WTC11 (cell line): ENCODE data around the gene PLEK. TPM values are rescaled to one million over a fixed set of nuclear protein-coding genes. Genes with fewer than 3 reads are reported as not detected.

Source experiments
- ATAC-seq: fragments of 200-7000 bp; cut with Tn5 transposase; 2 replicates; pipeline ENCODE4 v1.10.0; 2021; ENCODE audit warnings: mild to moderate bottlenecking, moderate library complexity
- CTCF ChIA-PET: fragments of 300-600 bp; sonication (Branson Sonifier 250); formaldehyde crosslinking; loops from one replicate; lab custom pipeline; 2021; ENCODE audit warnings: antibody characterized with exemption; lab: Charles Lee
- POLR2A ChIA-PET: fragments of 350-600 bp; sonication (Branson Sonifier 250); formaldehyde crosslinking; loops from one replicate; lab custom pipeline; 2021; ENCODE audit warnings: antibody characterized with exemption; lab: Charles Lee
- DNase-seq: peaks from one replicate; pipeline ENCODE4 v3.0.0; 2021; ENCODE audit warnings: low spot score
- H3K27ac Mint-ChIP-seq: 2 replicates; pipeline ENCODE4 v1.8.0; 2021; ENCODE audit warnings: mixed read lengths
- H3K27me3 Mint-ChIP-seq: 2 replicates; pipeline ENCODE4 v1.8.0; 2021; ENCODE audit warnings: low read depth, mild to moderate bottlenecking, moderate library complexity, mixed read lengths
- H3K36me3 Mint-ChIP-seq: 2 replicates; pipeline ENCODE4 v1.8.0; 2021; ENCODE audit warnings: mixed read lengths
- H3K4me1 Mint-ChIP-seq: 2 replicates; pipeline ENCODE4 v1.8.0; 2022; ENCODE audit warnings: mixed read lengths
- H3K4me3 Mint-ChIP-seq: 2 replicates; pipeline ENCODE4 v1.8.0; 2021; ENCODE audit warnings: mild to moderate bottlenecking, moderate library complexity, mixed read lengths
- H3K9me3 Mint-ChIP-seq: 2 replicates; pipeline ENCODE4 v1.8.0; 2021; ENCODE audit warnings: mixed read lengths
- ELF4 ChIP-seq: sonication (generic); formaldehyde crosslinking; IDR thresholded peaks from 2 replicates; pipeline ENCODE4 v1.8.1; 2022; ENCODE audit warnings: low read depth, mild to moderate bottlenecking, moderate library complexity, missing genetic modification reagents
- FOXK1 ChIP-seq: sonication (generic); formaldehyde crosslinking; IDR thresholded peaks from 2 replicates; pipeline ENCODE4 v1.8.0; 2022; ENCODE audit warnings: mild to moderate bottlenecking, moderate library complexity, missing genetic modification reagents
- FOXP1 ChIP-seq: sonication (generic); formaldehyde crosslinking; IDR thresholded peaks from 2 replicates; pipeline ENCODE4 v1.8.0; 2022; ENCODE audit warnings: missing genetic modification reagents, mild to moderate bottlenecking, moderate library complexity, borderline replicate concordance
- GTF2I ChIP-seq: fragments of 250-450 bp; sonication (Bioruptor Pico); conservative IDR thresholded peaks from 2 replicates; pipeline ENCODE4 v1.4.0; 2021; ENCODE audit warnings: mild to moderate bottlenecking
- MXD4 ChIP-seq: fragments of 250-450 bp; sonication (Bioruptor Pico); IDR thresholded peaks from 2 replicates; pipeline ENCODE4 v1.8.0; 2021; ENCODE audit warnings: mild to moderate bottlenecking, moderate library complexity, borderline replicate concordance
- NFATC4 ChIP-seq: fragments of 250-450 bp; sonication (Bioruptor Pico); IDR thresholded peaks from 2 replicates; pipeline ENCODE4 v1.9.0; 2021; ENCODE audit warnings: mild to moderate bottlenecking
- NFYB ChIP-seq: sonication (generic); formaldehyde crosslinking; conservative IDR thresholded peaks from 2 replicates; pipeline ENCODE4 v1.8.0; 2022; ENCODE audit warnings: low read depth, missing genetic modification reagents
- NR1H2 ChIP-seq: sonication (generic); formaldehyde crosslinking; IDR thresholded peaks from 2 replicates; pipeline ENCODE4 v1.9.0; 2021; ENCODE audit warnings: mild to moderate bottlenecking, moderate library complexity, missing genetic modification reagents
- TEAD1 ChIP-seq: sonication (generic); formaldehyde crosslinking; IDR thresholded peaks from 2 replicates; pipeline ENCODE4 v1.8.0; 2022; ENCODE audit warnings: mild to moderate bottlenecking, missing genetic modification reagents
- TEAD4 ChIP-seq: sonication (generic); formaldehyde crosslinking; IDR thresholded peaks from 2 replicates; pipeline ENCODE4 v1.8.0; 2022; ENCODE audit warnings: mild to moderate bottlenecking, missing genetic modification reagents
- ZNF138 ChIP-seq: sonication (generic); formaldehyde crosslinking; conservative IDR thresholded peaks from 2 replicates; pipeline ENCODE4 v1.8.1; 2022; ENCODE audit warnings: mild to moderate bottlenecking, moderate library complexity, missing genetic modification reagents
- ZNF396 ChIP-seq: fragments of 250-450 bp; sonication (Bioruptor Pico); IDR thresholded peaks from 2 replicates; pipeline ENCODE4 v1.8.0; 2021; ENCODE audit warnings: mild to moderate bottlenecking, moderate library complexity, borderline replicate concordance
- ZNF671 ChIP-seq: fragments of 250-450 bp; sonication (Bioruptor Pico); IDR thresholded peaks from 2 replicates; pipeline ENCODE4 v1.8.0; 2021; ENCODE audit warnings: mild to moderate bottlenecking
- total RNA-seq: library from RNA; stranded (reverse); gene quantifications from 3 replicates; pipeline ENCODE4 v1.2.3, GENCODE V29; 2021
- TF ChIP-seq, protein P1 (sequence below): sonication (generic); formaldehyde crosslinking; IDR thresholded peaks from 2 replicates; pipeline ENCODE4 v1.8.1; 2022; ENCODE audit warnings: mild to moderate bottlenecking, moderate library complexity, missing genetic modification reagents
- TF ChIP-seq, protein P2 (sequence below): fragments of 250-450 bp; sonication (Bioruptor Pico); IDR thresholded peaks from 2 replicates; pipeline ENCODE4 v1.9.0; 2021; ENCODE audit warnings: mild to moderate bottlenecking
- TF ChIP-seq, protein P3 (sequence below): fragments of 250-450 bp; sonication (Bioruptor Pico); IDR thresholded peaks from 2 replicates; pipeline ENCODE4 v1.8.0; 2021; ENCODE audit warnings: mild to moderate bottlenecking
- TF ChIP-seq, protein P4 (sequence below): sonication (generic); formaldehyde crosslinking; IDR thresholded peaks from 2 replicates; pipeline ENCODE4 v1.8.1; 2022; ENCODE audit warnings: mild to moderate bottlenecking, missing genetic modification reagents, moderate library complexity, borderline replicate concordance
- TF ChIP-seq, protein P5 (sequence below): sonication (generic); formaldehyde crosslinking; IDR thresholded peaks from 2 replicates; pipeline ENCODE4 v1.8.0; 2022; ENCODE audit warnings: mild to moderate bottlenecking, missing genetic modification reagents
- TF ChIP-seq, protein P6 (sequence below): sonication (generic); formaldehyde crosslinking; IDR thresholded peaks from 2 replicates; pipeline ENCODE4 v1.8.0; 2022; ENCODE audit warnings: mild to moderate bottlenecking, missing genetic modification reagents
- TF ChIP-seq, protein P7 (sequence below): sonication (generic); formaldehyde crosslinking; IDR thresholded peaks from 2 replicates; pipeline ENCODE4 v1.8.1; 2023; ENCODE audit warnings: mild to moderate bottlenecking, missing genetic modification reagents
- TF ChIP-seq, protein P8 (sequence below): fragments of 250-450 bp; sonication (Bioruptor Pico); IDR thresholded peaks from 2 replicates; pipeline ENCODE4 v1.9.0; 2021; ENCODE audit warnings: moderate library complexity, mild to moderate bottlenecking, inconsistent platforms, borderline replicate concordance
- TF ChIP-seq, protein P9 (sequence below): sonication (generic); formaldehyde crosslinking; IDR thresholded peaks from 2 replicates; pipeline ENCODE4 v1.8.0; 2023; ENCODE audit warnings: missing genetic modification reagents

PLEK gene
- total RNA-seq, 1 experiment from 2014 or later, result 0.26 TPM

DNA sequence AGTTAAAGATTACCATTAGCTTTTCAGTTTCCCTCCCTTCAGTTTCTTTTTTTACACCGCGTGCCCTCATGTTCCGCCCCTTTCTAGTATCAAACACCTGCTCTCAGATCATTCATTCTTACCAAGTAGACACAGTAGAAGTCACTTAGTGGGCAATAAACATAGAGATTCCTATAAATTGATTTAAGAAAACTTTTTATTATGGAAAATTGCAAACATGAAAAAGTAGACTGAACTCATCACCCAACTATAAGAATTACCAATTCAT is 24.1 kb upstream of the PLEK start:
- H3K27ac Mint-ChIP-seq, result no peak overlapping the region
- CTCF ChIA-PET, result interaction anchor here (0.6 to 1.8 kb wide), 2 partner anchors 101 to 674 kb away, joined by 3 to 5 read pairs; no protein-coding TSS in a partner anchor
- DNase-seq, result no peak
- TF ChIP-seq, protein P1, sequence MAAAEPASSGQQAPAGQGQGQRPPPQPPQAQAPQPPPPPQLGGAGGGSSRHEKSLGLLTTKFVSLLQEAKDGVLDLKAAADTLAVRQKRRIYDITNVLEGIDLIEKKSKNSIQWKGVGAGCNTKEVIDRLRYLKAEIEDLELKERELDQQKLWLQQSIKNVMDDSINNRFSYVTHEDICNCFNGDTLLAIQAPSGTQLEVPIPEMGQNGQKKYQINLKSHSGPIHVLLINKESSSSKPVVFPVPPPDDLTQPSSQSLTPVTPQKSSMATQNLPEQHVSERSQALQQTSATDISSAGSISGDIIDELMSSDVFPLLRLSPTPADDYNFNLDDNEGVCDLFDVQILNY, result no peak
- TF ChIP-seq, protein P2, sequence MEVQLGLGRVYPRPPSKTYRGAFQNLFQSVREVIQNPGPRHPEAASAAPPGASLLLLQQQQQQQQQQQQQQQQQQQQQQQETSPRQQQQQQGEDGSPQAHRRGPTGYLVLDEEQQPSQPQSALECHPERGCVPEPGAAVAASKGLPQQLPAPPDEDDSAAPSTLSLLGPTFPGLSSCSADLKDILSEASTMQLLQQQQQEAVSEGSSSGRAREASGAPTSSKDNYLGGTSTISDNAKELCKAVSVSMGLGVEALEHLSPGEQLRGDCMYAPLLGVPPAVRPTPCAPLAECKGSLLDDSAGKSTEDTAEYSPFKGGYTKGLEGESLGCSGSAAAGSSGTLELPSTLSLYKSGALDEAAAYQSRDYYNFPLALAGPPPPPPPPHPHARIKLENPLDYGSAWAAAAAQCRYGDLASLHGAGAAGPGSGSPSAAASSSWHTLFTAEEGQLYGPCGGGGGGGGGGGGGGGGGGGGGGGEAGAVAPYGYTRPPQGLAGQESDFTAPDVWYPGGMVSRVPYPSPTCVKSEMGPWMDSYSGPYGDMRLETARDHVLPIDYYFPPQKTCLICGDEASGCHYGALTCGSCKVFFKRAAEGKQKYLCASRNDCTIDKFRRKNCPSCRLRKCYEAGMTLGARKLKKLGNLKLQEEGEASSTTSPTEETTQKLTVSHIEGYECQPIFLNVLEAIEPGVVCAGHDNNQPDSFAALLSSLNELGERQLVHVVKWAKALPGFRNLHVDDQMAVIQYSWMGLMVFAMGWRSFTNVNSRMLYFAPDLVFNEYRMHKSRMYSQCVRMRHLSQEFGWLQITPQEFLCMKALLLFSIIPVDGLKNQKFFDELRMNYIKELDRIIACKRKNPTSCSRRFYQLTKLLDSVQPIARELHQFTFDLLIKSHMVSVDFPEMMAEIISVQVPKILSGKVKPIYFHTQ (CRISPR knock-in tag), result no peak
- no peak for TF ChIP-seq ZNF396 (CRISPR knock-in tag)
- TF ChIP-seq, protein P3, sequence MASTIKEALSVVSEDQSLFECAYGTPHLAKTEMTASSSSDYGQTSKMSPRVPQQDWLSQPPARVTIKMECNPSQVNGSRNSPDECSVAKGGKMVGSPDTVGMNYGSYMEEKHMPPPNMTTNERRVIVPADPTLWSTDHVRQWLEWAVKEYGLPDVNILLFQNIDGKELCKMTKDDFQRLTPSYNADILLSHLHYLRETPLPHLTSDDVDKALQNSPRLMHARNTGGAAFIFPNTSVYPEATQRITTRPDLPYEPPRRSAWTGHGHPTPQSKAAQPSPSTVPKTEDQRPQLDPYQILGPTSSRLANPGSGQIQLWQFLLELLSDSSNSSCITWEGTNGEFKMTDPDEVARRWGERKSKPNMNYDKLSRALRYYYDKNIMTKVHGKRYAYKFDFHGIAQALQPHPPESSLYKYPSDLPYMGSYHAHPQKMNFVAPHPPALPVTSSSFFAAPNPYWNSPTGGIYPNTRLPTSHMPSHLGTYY (CRISPR knock-in tag), result no peak
- no peak for TF ChIP-seq ZNF671 (CRISPR knock-in tag)
- TF ChIP-seq TEAD4 (CRISPR knock-in tag), result no peak
- TF ChIP-seq ZNF138 (CRISPR knock-in tag), result no peak
- no peak for TF ChIP-seq FOXK1 (CRISPR knock-in tag)
- TF ChIP-seq, protein P4, sequence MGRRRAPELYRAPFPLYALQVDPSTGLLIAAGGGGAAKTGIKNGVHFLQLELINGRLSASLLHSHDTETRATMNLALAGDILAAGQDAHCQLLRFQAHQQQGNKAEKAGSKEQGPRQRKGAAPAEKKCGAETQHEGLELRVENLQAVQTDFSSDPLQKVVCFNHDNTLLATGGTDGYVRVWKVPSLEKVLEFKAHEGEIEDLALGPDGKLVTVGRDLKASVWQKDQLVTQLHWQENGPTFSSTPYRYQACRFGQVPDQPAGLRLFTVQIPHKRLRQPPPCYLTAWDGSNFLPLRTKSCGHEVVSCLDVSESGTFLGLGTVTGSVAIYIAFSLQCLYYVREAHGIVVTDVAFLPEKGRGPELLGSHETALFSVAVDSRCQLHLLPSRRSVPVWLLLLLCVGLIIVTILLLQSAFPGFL (CRISPR knock-in tag), result no peak
- TF ChIP-seq, protein P5, sequence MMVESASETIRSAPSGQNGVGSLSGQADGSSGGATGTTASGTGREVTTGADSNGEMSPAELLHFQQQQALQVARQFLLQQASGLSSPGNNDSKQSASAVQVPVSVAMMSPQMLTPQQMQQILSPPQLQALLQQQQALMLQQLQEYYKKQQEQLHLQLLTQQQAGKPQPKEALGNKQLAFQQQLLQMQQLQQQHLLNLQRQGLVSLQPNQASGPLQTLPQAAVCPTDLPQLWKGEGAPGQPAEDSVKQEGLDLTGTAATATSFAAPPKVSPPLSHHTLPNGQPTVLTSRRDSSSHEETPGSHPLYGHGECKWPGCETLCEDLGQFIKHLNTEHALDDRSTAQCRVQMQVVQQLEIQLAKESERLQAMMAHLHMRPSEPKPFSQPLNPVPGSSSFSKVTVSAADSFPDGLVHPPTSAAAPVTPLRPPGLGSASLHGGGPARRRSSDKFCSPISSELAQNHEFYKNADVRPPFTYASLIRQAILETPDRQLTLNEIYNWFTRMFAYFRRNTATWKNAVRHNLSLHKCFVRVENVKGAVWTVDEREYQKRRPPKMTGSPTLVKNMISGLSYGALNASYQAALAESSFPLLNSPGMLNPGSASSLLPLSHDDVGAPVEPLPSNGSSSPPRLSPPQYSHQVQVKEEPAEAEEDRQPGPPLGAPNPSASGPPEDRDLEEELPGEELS (CRISPR knock-in tag), result no peak
- TF ChIP-seq, protein P6, sequence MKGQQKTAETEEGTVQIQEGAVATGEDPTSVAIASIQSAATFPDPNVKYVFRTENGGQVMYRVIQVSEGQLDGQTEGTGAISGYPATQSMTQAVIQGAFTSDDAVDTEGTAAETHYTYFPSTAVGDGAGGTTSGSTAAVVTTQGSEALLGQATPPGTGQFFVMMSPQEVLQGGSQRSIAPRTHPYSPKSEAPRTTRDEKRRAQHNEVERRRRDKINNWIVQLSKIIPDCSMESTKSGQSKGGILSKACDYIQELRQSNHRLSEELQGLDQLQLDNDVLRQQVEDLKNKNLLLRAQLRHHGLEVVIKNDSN (CRISPR knock-in tag), result no peak
- TF ChIP-seq GTF2I (CRISPR knock-in tag), result no peak
- no peak for TF ChIP-seq NFYB (CRISPR knock-in tag)
- TF ChIP-seq, all 79 proteins: peak for 0
- 0 out of 2 replicates have a peak, but pooled peaks cover 5% of the 10 kb centered on the region for H3K9me3 Mint-ChIP-seq
- H3K4me1 Mint-ChIP-seq, result peaks cover 18% of the 10 kb centered on the region
- no peak for ATAC-seq
- no peaks in the 10 kb centered on the region for H3K36me3 Mint-ChIP-seq
- no peak overlapping the region for H3K4me3 Mint-ChIP-seq
- POLR2A ChIA-PET, result no interaction called here
- no peaks in the 10 kb centered on the region for H3K27me3 Mint-ChIP-seq

DNA sequence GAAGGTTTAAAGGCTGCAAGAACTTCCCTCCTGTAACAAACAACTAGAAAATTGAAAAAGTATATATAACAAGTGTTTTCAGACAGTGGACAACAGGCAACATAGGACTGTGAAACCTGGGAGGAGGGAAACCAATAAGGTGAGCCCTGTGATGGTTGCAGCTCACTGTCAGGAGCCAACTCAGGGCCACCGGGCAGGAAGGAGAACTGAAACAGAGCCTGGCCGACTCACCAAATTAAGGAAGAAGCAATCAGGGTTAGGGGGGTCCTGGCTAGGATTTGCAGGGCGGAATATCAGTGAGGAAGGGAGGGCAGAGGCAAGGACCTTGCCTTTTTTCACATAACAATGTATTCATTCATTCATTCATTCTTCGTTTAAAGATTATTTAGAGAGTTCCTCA is 23.5 kb upstream of the PLEK start:
- Mint-ChIP-seq H3K36me3 (no peaks in the 10 kb centered on the region), H3K9me3 (0 out of 2 replicates have a peak, but pooled peaks cover 5% of the 10 kb centered on the region), H3K27me3 (no peaks in the 10 kb centered on the region), H3K4me3 (no peak overlapping the region), H3K4me1 (peaks cover 14% of the 10 kb centered on the region), H3K27ac (no peak overlapping the region)
- ATAC-seq (no peak), DNase-seq (no peak)
- TF ChIP-seq, protein P7, sequence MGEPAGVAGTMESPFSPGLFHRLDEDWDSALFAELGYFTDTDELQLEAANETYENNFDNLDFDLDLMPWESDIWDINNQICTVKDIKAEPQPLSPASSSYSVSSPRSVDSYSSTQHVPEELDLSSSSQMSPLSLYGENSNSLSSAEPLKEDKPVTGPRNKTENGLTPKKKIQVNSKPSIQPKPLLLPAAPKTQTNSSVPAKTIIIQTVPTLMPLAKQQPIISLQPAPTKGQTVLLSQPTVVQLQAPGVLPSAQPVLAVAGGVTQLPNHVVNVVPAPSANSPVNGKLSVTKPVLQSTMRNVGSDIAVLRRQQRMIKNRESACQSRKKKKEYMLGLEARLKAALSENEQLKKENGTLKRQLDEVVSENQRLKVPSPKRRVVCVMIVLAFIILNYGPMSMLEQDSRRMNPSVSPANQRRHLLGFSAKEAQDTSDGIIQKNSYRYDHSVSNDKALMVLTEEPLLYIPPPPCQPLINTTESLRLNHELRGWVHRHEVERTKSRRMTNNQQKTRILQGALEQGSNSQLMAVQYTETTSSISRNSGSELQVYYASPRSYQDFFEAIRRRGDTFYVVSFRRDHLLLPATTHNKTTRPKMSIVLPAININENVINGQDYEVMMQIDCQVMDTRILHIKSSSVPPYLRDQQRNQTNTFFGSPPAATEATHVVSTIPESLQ, result no peak
- TF ChIP-seq NFATC4 (CRISPR knock-in tag) (no peak), TEAD1 (CRISPR knock-in tag) (no peak), ELF4 (CRISPR knock-in tag) (no peak), FOXP1 (CRISPR knock-in tag) (no peak), MXD4 (no peak), ZNF138 (CRISPR knock-in tag) (no peak), NR1H2 (no peak)
- TF ChIP-seq, protein P8, sequence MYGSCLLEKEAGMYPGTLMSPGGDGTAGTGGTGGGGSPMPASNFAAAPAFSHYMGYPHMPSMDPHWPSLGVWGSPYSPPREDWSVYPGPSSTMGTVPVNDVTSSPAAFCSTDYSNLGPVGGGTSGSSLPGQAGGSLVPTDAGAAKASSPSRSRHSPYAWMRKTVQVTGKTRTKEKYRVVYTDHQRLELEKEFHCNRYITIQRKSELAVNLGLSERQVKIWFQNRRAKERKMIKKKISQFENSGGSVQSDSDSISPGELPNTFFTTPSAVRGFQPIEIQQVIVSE, result no peak
- TF ChIP-seq, protein P9, sequence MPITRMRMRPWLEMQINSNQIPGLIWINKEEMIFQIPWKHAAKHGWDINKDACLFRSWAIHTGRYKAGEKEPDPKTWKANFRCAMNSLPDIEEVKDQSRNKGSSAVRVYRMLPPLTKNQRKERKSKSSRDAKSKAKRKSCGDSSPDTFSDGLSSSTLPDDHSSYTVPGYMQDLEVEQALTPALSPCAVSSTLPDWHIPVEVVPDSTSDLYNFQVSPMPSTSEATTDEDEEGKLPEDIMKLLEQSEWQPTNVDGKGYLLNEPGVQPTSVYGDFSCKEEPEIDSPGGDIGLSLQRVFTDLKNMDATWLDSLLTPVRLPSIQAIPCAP, result no peak
- ChIA-PET CTCF (interaction anchor here (1.8 kb wide), 1 partner anchor 100 kb away, joined by 5 read pairs; no protein-coding TSS in a partner anchor), POLR2A (no interaction called here)
